K562 (cell line): ENCODE measurements around the gene ARL14EP. TPM values are rescaled to one million over a fixed set of nuclear protein-coding genes. Genes with fewer than 3 reads are reported as not detected.
A peak's percentile ranks its signal among the peaks of the same experiment; 100 is the strongest.

Experiments used
- ATF3 ChIP-seq, 2 experiments: fragments of 450-650 bp in 1 of 2; sonication (generic) in 1 of 2; formaldehyde crosslinking in 1 of 2; IDR thresholded peaks in 1 of 2; conservative IDR thresholded peaks in 1 of 2; 2 replicates each; pipeline versions ENCODE4 v1.6.1 to v1.8.1; 2016 to 2023; ENCODE audit warnings: mild to moderate bottlenecking in 2 of 2, moderate library complexity in 2 of 2, inconsistent platforms in 1 of 2, missing genetic modification reagents in 1 of 2
- CBX1 ChIP-seq: sonication (generic); IDR thresholded peaks from 2 replicates; pipeline ENCODE4 v1.6.1; 2016; ENCODE audit warnings: antibody characterized with exemption, low read depth, mild to moderate bottlenecking
- CCNT2 ChIP-seq: IDR thresholded peaks from 2 replicates; pipeline ENCODE4 v1.6.1; 2011; ENCODE audit warnings: borderline replicate concordance, low read depth, mild to moderate bottlenecking, moderate library complexity, mixed read lengths, low read length; ENCODE audit not compliant: insufficient read length; ENCODE audit errors: extremely low read depth
- DDX20 ChIP-seq: fragments of 450-650 bp; IDR thresholded peaks from 2 replicates; pipeline ENCODE4 v1.6.1; 2016; ENCODE audit warnings: missing genetic modification characterization, low read depth, mild to moderate bottlenecking, missing compliant biosample characterization, moderate library complexity
- E2F6 ChIP-seq, 2 experiments: IDR thresholded peaks; 2 replicates each; pipeline ENCODE4 v1.6.1; 2011; ENCODE audit warnings: borderline replicate concordance in 1 of 2, control low read depth in 1 of 2, low read depth in 1 of 2, low read length in 1 of 2, mild to moderate bottlenecking in 1 of 2, mixed read lengths in 1 of 2, moderate library complexity in 1 of 2; ENCODE audit not compliant: insufficient read depth in 1 of 2, insufficient read length in 1 of 2, poor library complexity in 1 of 2, severe bottlenecking in 1 of 2; ENCODE audit errors: extremely low read depth in 1 of 2
- EP300 ChIP-seq: IDR thresholded peaks from 2 replicates; pipeline ENCODE4 v1.6.1; 2012; ENCODE audit warnings: low read length, improper control_type of control experiment
- ESRRA ChIP-seq: fragments of 450-650 bp; IDR thresholded peaks from 2 replicates; pipeline ENCODE4 v1.6.1; 2014; ENCODE audit warnings: low read depth, mild to moderate bottlenecking, moderate library complexity, borderline replicate concordance
- FOXA1 ChIP-seq: fragments of 450-650 bp; IDR thresholded peaks from 2 replicates; pipeline ENCODE4 v1.6.1; 2016; ENCODE audit warnings: mild to moderate bottlenecking, borderline replicate concordance
- FOXM1 ChIP-seq, 2 experiments: fragments of 450-650 bp in 1 of 2; sonication (generic) in 1 of 2; formaldehyde crosslinking in 1 of 2; IDR thresholded peaks; 2 replicates each; pipeline versions ENCODE4 v1.6.1 to v1.9.0; 2017 to 2022; ENCODE audit warnings: low read depth in 2 of 2, mild to moderate bottlenecking in 2 of 2, missing genetic modification reagents in 1 of 2, moderate library complexity in 1 of 2
- HDAC6 ChIP-seq: IDR thresholded peaks from 2 replicates; pipeline ENCODE4 v1.6.1; 2012; ENCODE audit warnings: low read depth, mild to moderate bottlenecking, control low read depth, inconsistent platforms, low read length, moderate library complexity
- HES1 ChIP-seq: fragments of 450-650 bp; IDR thresholded peaks from 2 replicates; pipeline ENCODE4 v1.6.1; 2016; ENCODE audit warnings: low read depth, mild to moderate bottlenecking, moderate library complexity
- KAT8 ChIP-seq: fragments of 450-650 bp; IDR thresholded peaks from 2 replicates; pipeline ENCODE4 v1.6.1; 2016; ENCODE audit warnings: low read depth, mild to moderate bottlenecking
- KLF16 ChIP-seq: IDR thresholded peaks from 2 replicates; pipeline ENCODE4 v1.6.1; 2016; ENCODE audit warnings: antibody characterized with exemption
- POLR2AphosphoS5 ChIP-seq: IDR thresholded peaks from 2 replicates; pipeline ENCODE4 v1.6.1; 2011; ENCODE audit warnings: mild to moderate bottlenecking, low read depth, low read length, moderate library complexity; ENCODE audit not compliant: control insufficient read depth, insufficient read depth
- RCOR1 ChIP-seq, 2 experiments: IDR thresholded peaks; 2 replicates each; pipeline ENCODE4 v1.6.1; 2012; ENCODE audit warnings: low read depth in 2 of 2, low read length in 2 of 2, borderline replicate concordance in 1 of 2, improper control_type of control experiment in 1 of 2
- ZBTB9 ChIP-seq: fragments of 450-650 bp; formaldehyde crosslinking; IDR thresholded peaks from 2 replicates; pipeline ENCODE4 v1.4.0; 2020; ENCODE audit warnings: mild to moderate bottlenecking, moderate library complexity
- ZFP36 ChIP-seq: fragments of 150-350 bp; IDR thresholded peaks from 2 replicates; pipeline ENCODE4 v1.6.1; 2018; ENCODE audit warnings: low read length, low read depth; ENCODE audit not compliant: partially characterized antibody
- ZNF253 ChIP-seq: fragments of 250-450 bp; sonication (Bioruptor Pico); conservative IDR thresholded peaks from 2 replicates; pipeline ENCODE4 v1.6.1; 2021; ENCODE audit warnings: mild to moderate bottlenecking
- ZNF655 ChIP-seq: fragments of 250-450 bp; sonication (Bioruptor Pico); IDR thresholded peaks from 2 replicates; pipeline ENCODE4 v1.5.0; 2021
- polyA plus RNA-seq, 8 experiments: library from polyadenylated mRNA; depleted of rRNA in 4 of 8; stranded (reverse) in 5 of 8; unstranded in 3 of 8; fragments of >200 nt; fragmentation: Nextera tagmentation in 2 of 8; fragmentation: Illumina TruSeq in 1 of 8; extraction: Ambion mirVana in 2 of 8; extraction: Trizol in 1 of 8; gene quantifications; 2 replicates each; pipeline versions ENCODE4 v1.2.1 to v1.2.3, GENCODE V29; 2011 to 2014; ENCODE audit warnings: inconsistent platforms in 1 of 8, missing spikeins in 1 of 8
- total RNA-seq, 7 experiments: library from RNA; depleted of rRNA in 6 of 7; stranded (reverse); fragments of >200 nt in 6 of 7; fragmentation: Illumina TruSeq in 2 of 7; extraction: Trizol in 2 of 7; gene quantifications; 2 replicates each; pipeline versions ENCODE4 v1.2.1 to v1.2.3, GENCODE V29; 2011 to 2021; ENCODE audit warnings: low replicate concordance in 1 of 7

The ARL14EP gene
- total and polyA plus RNA-seq, 9 of the 15 experiments (the other 6 are each of a cell fraction or from before 2014, with no cell fraction given), result 11.4 to 42.7 (median 25.9) TPM

DNA sequence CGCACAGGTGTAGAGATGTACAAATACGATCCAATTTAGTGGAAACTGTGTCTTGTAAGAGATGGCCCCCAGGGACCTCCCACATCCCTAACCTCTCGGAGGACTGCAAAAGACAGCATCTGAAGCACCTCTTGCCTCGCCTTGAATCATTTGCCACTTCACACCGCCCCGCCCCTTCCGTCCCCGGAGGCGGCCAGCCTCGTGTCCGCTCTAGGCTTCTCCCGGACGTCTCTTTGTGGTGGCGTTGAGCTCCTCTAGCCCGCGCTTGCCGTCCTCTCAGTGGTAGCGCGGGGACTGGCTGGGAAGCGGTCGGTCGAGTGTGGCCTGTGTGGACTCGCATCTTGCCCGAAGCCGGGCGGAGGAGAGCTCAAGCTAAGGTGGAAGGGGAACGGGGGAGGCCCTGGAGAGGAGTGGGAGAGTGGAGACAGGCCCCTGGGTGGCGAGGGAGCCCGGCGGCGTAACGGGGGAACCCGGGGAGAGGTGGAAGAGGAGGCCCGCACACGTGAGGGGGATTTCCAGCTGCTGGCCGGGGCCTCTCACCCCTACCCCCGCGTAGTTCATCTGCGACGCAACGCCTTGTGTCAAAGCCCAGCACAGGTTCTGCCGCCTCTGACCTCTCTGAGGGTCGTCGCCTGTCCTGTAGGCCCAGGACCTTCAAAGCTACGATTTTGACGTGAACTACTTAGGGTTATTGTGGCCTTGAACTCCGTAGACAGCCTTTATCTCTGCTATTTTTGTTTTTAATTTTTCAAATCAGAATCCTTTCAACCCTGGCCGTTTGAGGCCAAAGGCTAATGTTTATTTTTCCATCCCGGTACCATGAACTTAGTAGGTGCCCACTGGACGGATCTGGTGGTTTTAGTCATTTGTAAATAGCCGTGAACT, at the start of gene ARL14EP (continued):
- TF ChIP-seq POLR2AphosphoS5, result peak; percentile 92
- peak; percentile 69; the same call in 1 of the 2 replicates for TF ChIP-seq ESRRA
- peak; percentile 24; the same call in 1 of the 2 replicates for TF ChIP-seq ATF3 (IDR thresholded peaks at IDR 0.05)
- TF ChIP-seq ATF3 (CRISPR knock-in tag; conservative IDR thresholded peaks at IDR 0.05), result no peak
- TF ChIP-seq FOXM1 (IDR thresholded peaks at IDR 0.05; ENCODE audit: low read depth), result no peak
- peak; percentile 87; the same call in 1 of the 2 replicates for TF ChIP-seq FOXM1 (CRISPR knock-in tag; IDR thresholded peaks at IDR 0.05; ENCODE audit: low read depth)
- no peak for TF ChIP-seq DDX20 (tag)
- TF ChIP-seq ZFP36, result no peak
- peak; percentile 46 for TF ChIP-seq CCNT2
- TF ChIP-seq HES1, result no peak; the same call in 1 of the 2 replicates
- TF ChIP-seq FOXA1, result no peak
- TF ChIP-seq ZBTB9, result peak; percentile 34; the same call in 1 of the 2 replicates
- TF ChIP-seq EP300, result peak; percentile 42
- TF ChIP-seq CBX1, result peak; percentile 95
- TF ChIP-seq HDAC6, result no peak
- no peak for TF ChIP-seq KLF16
- no peak; a peak in 1 of 4 replicates for TF ChIP-seq RCOR1 (IDR thresholded peaks at IDR 0.05; ENCODE audit: borderline replicate concordance in 1 of 2, low read depth in 2 of 2, low read length in 2 of 2)
- no peak for TF ChIP-seq ZNF253
- peak; percentile 74 to 77 for TF ChIP-seq E2F6 (IDR thresholded peaks at IDR 0.05; ENCODE audit: borderline replicate concordance in 1 of 2, extremely low read depth in 1 of 2, insufficient read depth in 1 of 2, insufficient read length in 1 of 2, low read depth in 1 of 2, low read length in 1 of 2, poor library complexity in 1 of 2, severe bottlenecking in 1 of 2)
- no peak for TF ChIP-seq KAT8
- no peak for TF ChIP-seq ZNF655 (CRISPR knock-in tag)
